GM15510 (cell line): ENCODE results near the gene TULP4.

Source experiments
- POLR2A ChIP-seq: IDR thresholded peaks from 3 replicates; pipeline ENCODE4 v1.6.1; 2011; ENCODE audit warnings: borderline replicate concordance; ENCODE audit not compliant: insufficient read length; ENCODE audit errors: extremely low read depth

The TULP4 gene

GRCh38 chr6:158476389-158476788, 164.1 kb downstream of the TULP4 start:
- no peak for TF ChIP-seq POLR2A

- no peak for TF ChIP-seq POLR2A
Observed at GRCh38 chr6:158480989-158481388, 168.7 kb downstream of the TULP4 start.

- TF ChIP-seq POLR2A, result no peak
Observed at GRCh38 chr6:158481690-158482473, 169.6 kb downstream of the TULP4 start.

GRCh38 chr6:158485431-158485830, 173.2 kb downstream of the TULP4 start:
- TF ChIP-seq POLR2A, result no peak

- no peak for TF ChIP-seq POLR2A
Observed at GRCh38 chr6:158487495-158487894, 175.2 kb downstream of the TULP4 start.

- no peak for TF ChIP-seq POLR2A
Observed at GRCh38 chr6:158488065-158488464, 175.8 kb downstream of the TULP4 start.

- no peak for TF ChIP-seq POLR2A
Observed at GRCh38 chr6:158489441-158489840, 177.2 kb downstream of the TULP4 start.

GRCh38 chr6:158492881-158493280, 180.6 kb downstream of the TULP4 start:
- TF ChIP-seq POLR2A, result no peak

- no peak for TF ChIP-seq POLR2A
Observed at GRCh38 chr6:158496700-158497099, 184.4 kb downstream of the TULP4 start.

GRCh38 chr6:158497620-158498019, 185.4 kb downstream of the TULP4 start:
- no peak for TF ChIP-seq POLR2A

GRCh38 chr6:158498362-158498761, 186.1 kb downstream of the TULP4 start:
- TF ChIP-seq POLR2A, result no peak

GRCh38 chr6:158499601-158500000, 187.3 kb downstream of the TULP4 start:
- TF ChIP-seq POLR2A, result no peak

- no peak for TF ChIP-seq POLR2A
Observed at GRCh38 chr6:158500016-158500735, 187.9 kb downstream of the TULP4 start.

GRCh38 chr6:158501360-158502262, 189.3 kb downstream of the TULP4 start:
- no peak for TF ChIP-seq POLR2A
